ENCODE measurements around the gene AMH. TPM values are rescaled to one million over a fixed set of nuclear protein-coding genes. Genes with fewer than 3 reads are reported as not detected.

AMH gene
- total and polyA plus RNA-seq, 2 of the 4 experiments (the other 2 are of a cell fraction) = 0.86 TPM; not detected in 1

DNA sequence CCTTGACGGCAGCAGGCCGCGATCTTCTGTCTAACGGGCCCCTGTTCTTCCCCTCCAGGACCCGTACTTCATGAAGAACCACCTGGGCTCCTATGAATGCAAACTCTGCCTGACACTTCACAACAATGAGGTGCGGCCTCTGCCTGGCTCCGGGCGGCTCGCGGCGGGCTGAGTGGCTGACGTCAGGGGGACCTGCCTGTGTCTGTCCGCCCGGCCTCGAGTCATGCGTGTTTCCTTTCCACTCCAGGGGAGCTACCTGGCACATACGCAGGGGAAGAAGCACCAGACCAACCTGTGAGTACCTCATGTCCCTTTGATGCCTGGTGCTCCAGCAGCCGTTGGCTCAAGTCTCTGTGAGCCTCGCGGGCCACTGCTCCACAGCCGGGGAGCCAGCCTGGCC, 4.6 kb upstream of the AMH start:
- POLR2A ChIA-PET (ENCODE audit: unreplicated experiment) = no interaction called here
- H4K5ac ChIP-seq (ENCODE audit: low read depth, low read length) = no peak overlapping the region
- TF ChIP-seq RAD21 (IDR thresholded peaks at IDR 0.05; ENCODE audit: low read length) = no peak
- TF ChIP-seq BHLHE40 (IDR thresholded peaks at IDR 0.05; ENCODE audit: low read depth, low read length) = no peak
- no peak for TF ChIP-seq FOS (IDR thresholded peaks at IDR 0.05; ENCODE audit: low read depth, low read length)
- TF ChIP-seq CHD1 (IDR thresholded peaks at IDR 0.05; ENCODE audit: low read depth, low read length) = no peak
- no peak for TF ChIP-seq MAZ (IDR thresholded peaks at IDR 0.05; ENCODE audit: borderline replicate concordance, low read depth, low read length)
- TF ChIP-seq, protein P1, sequence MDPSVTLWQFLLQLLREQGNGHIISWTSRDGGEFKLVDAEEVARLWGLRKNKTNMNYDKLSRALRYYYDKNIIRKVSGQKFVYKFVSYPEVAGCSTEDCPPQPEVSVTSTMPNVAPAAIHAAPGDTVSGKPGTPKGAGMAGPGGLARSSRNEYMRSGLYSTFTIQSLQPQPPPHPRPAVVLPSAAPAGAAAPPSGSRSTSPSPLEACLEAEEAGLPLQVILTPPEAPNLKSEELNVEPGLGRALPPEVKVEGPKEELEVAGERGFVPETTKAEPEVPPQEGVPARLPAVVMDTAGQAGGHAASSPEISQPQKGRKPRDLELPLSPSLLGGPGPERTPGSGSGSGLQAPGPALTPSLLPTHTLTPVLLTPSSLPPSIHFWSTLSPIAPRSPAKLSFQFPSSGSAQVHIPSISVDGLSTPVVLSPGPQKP (IDR thresholded peaks at IDR 0.05; ENCODE audit: borderline replicate concordance, low read depth, low read length) = no peak
- TF ChIP-seq SMC3 (IDR thresholded peaks at IDR 0.05; ENCODE audit: low read depth, low read length) = no peak
- no peak for TF ChIP-seq MXI1 (IDR thresholded peaks at IDR 0.05; ENCODE audit: borderline replicate concordance, low read depth, low read length)
- TF ChIP-seq, protein P2, sequence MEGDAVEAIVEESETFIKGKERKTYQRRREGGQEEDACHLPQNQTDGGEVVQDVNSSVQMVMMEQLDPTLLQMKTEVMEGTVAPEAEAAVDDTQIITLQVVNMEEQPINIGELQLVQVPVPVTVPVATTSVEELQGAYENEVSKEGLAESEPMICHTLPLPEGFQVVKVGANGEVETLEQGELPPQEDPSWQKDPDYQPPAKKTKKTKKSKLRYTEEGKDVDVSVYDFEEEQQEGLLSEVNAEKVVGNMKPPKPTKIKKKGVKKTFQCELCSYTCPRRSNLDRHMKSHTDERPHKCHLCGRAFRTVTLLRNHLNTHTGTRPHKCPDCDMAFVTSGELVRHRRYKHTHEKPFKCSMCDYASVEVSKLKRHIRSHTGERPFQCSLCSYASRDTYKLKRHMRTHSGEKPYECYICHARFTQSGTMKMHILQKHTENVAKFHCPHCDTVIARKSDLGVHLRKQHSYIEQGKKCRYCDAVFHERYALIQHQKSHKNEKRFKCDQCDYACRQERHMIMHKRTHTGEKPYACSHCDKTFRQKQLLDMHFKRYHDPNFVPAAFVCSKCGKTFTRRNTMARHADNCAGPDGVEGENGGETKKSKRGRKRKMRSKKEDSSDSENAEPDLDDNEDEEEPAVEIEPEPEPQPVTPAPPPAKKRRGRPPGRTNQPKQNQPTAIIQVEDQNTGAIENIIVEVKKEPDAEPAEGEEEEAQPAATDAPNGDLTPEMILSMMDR (conservative IDR thresholded peaks at IDR 0.05; ENCODE audit: low read depth, low read length) = no peak
- TF ChIP-seq POLR2A (IDR thresholded peaks at IDR 0.05; ENCODE audit: low read depth, low read length) = no peak
- TF ChIP-seq, protein P3, sequence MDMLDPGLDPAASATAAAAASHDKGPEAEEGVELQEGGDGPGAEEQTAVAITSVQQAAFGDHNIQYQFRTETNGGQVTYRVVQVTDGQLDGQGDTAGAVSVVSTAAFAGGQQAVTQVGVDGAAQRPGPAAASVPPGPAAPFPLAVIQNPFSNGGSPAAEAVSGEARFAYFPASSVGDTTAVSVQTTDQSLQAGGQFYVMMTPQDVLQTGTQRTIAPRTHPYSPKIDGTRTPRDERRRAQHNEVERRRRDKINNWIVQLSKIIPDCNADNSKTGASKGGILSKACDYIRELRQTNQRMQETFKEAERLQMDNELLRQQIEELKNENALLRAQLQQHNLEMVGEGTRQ (IDR thresholded peaks at IDR 0.05; ENCODE audit: low read depth, low read length) = no peak
- no peak for TF ChIP-seq RCOR1 (IDR thresholded peaks at IDR 0.05; ENCODE audit: insufficient replicate concordance, low read length)
- no peak for TF ChIP-seq CEBPB (IDR thresholded peaks at IDR 0.05; ENCODE audit: low read depth, low read length)
- TF ChIP-seq MAFK (IDR thresholded peaks at IDR 0.05; ENCODE audit: low read depth, low read length) = no peak
- no peak for TF ChIP-seq NFE2L2 (IDR thresholded peaks at IDR 0.05; ENCODE audit: low read depth, low read length)
- no peak for TF ChIP-seq RFX5 (IDR thresholded peaks at IDR 0.05; ENCODE audit: low read depth, low read length)
- BruUV-seq (replicated peaks) = no TSS peak
- no peak overlapping the region for H2AK9ac ChIP-seq (replicated peaks; ENCODE audit: low read depth, low read length, poor library complexity)
- no peaks in the 10 kb centered on the region for H3K9me3 ChIP-seq (ENCODE audit: control insufficient read depth, insufficient read depth, low read length)
- CTCF ChIA-PET = no interaction called here
- H3K56ac ChIP-seq (ENCODE audit: extremely low read depth, insufficient read depth, low read length) = no peak overlapping the region
- no peak overlapping the region for H2BK120ac ChIP-seq (ENCODE audit: low read depth, low read length)
- H3K27me3 ChIP-seq (ENCODE audit: control insufficient read depth, insufficient read depth, low read length) = no peaks in the 10 kb centered on the region
- ATAC-seq (ENCODE audit: low read depth) (no peak), DNase-seq (no peak)
- in situ Hi-C loops (cut with MboI; ENCODE audit: low sequenced_read_pairs) (no loop called here), dilution Hi-C loops (cut with HindIII; ENCODE audit: low sequenced_read_pairs, unreplicated experiment) (no loop called here), intact Hi-C loops (cut with micrococcal nuclease) (no loop called here)
- no peak overlapping the region for H3K23ac ChIP-seq (ENCODE audit: low read depth, low read length)
- H3K9me1 ChIP-seq (ENCODE audit: insufficient read depth, low read length) = peaks cover 7% of the 10 kb centered on the region
- H4K20me1 ChIP-seq (ENCODE audit: insufficient read depth, low read length) = peaks cover 88% of the 10 kb centered on the region
- no peak overlapping the region for H3K27ac ChIP-seq (ENCODE audit: insufficient read depth, low read length)
- H3K79me1 ChIP-seq (ENCODE audit: low read depth in 1 of 2, low read length in 2 of 2) = peaks cover 4 to 49% of the 10 kb centered on the region in 2 experiments; a peak in 2 of 4 replicates
- WGBS, 2 experiments (ENCODE audit: extremely low coverage in 2 of 2, insufficient read length in 1 of 2) = 96% methylated on average over 12 of the region's 21 CpGs; no CpG with 5 or more reads in 1 of the 2 experiments
- H3K4me1 ChIP-seq (ENCODE audit: control insufficient read depth, insufficient read depth, low read length) = peaks cover 10% of the 10 kb centered on the region; the same call in 1 of the 2 replicates
- no peak overlapping the region for H3K18ac ChIP-seq (ENCODE audit: low read depth, low read length)
- H2AK5ac ChIP-seq (ENCODE audit: low read depth, low read length) = no peak overlapping the region
- H3K4me2 ChIP-seq (ENCODE audit: low read depth, low read length) = no peak overlapping the region
- no peak overlapping the region for H3K4me3 ChIP-seq (ENCODE audit: insufficient read depth, low read depth, low read length)
- H3K36me3 ChIP-seq (ENCODE audit: control insufficient read depth, insufficient read depth, low read length) = peaks cover 57% of the 10 kb centered on the region
- no peak overlapping the region for H2BK15ac ChIP-seq (ENCODE audit: low read depth, low read length)
- H4K91ac ChIP-seq (ENCODE audit: insufficient read depth, low read depth, low read length) = no peak overlapping the region
- no peak overlapping the region for H3K4ac ChIP-seq (ENCODE audit: low read depth, low read length)
- H2AFZ ChIP-seq (replicated peaks; ENCODE audit: low read length, poor library complexity) = no peak overlapping the region
- H4K8ac ChIP-seq (ENCODE audit: low read depth in 2 of 2, low read length in 2 of 2) = no peak overlapping the region
- no peak overlapping the region for H3K14ac ChIP-seq (replicated peaks; ENCODE audit: low read depth, low read length)
- no peak overlapping the region for H2BK5ac ChIP-seq (ENCODE audit: low read depth, low read length, poor library complexity, severe bottlenecking)
- no peak overlapping the region for H3K9ac ChIP-seq (ENCODE audit: low read depth, low read length)
- H2BK20ac ChIP-seq (ENCODE audit: low read depth, low read length) = no peak overlapping the region

All from IMR-90 (cell line).